Measurements from ENCODE around the gene EPB41L4B. TPM values are rescaled to one million over a fixed set of nuclear protein-coding genes. Genes with fewer than 3 reads are reported as not detected.
A peak's percentile ranks its signal among the peaks of the same experiment; 100 is the strongest.

EPB41L4B gene
- total RNA-seq, 2 donors from 2014 or later, result 13.3 to 15.1 TPM

- intact Hi-C loops (cut with DNase I), result no loop called here
These were observed 33.3 kb upstream of the EPB41L4B start for GRCh38 chr9:109354190-109354589.

GRCh38 chr9:109351032-109351431 lies 30.2 kb upstream of the EPB41L4B start:
- Histone ChIP-seq H3K9me3 (no peaks in the 10 kb centered on the region), H3K36me3 (no peaks in the 10 kb centered on the region), H3K4me3 (no peak overlapping the region), H3K4me1 (replicated peaks) (no peaks in the 10 kb centered on the region), H3K27me3 (replicated peaks; ENCODE audit: insufficient read depth) (no peaks in the 10 kb centered on the region), H3K27ac (no peak overlapping the region)
- TF ChIP-seq POLR2AphosphoS5 (IDR thresholded peaks at IDR 0.05) (no peak), POLR2A (IDR thresholded peaks at IDR 0.05) (no peak), CTCF (IDR thresholded peaks at IDR 0.05) (no peak)
- no peak for DNase-seq (ENCODE audit: low spot score)
- intact Hi-C loops (cut with DNase I), result no loop called here
- 80% methylated on average over 5 of the region's 5 CpGs for WGBS

More at GRCh38 chr9:109354190-109354589, 33.3 kb upstream of the EPB41L4B start:
- no peak for DNase-seq (ENCODE audit: low spot score)
- H3K4me3 ChIP-seq, result no peak overlapping the region
- H3K27ac ChIP-seq, result no peak overlapping the region
- H3K36me3 ChIP-seq, result no peaks in the 10 kb centered on the region
- H3K27me3 ChIP-seq (replicated peaks; ENCODE audit: insufficient read depth), result no peaks in the 10 kb centered on the region
- WGBS, result 82% methylated on average over 2 of the region's 2 CpGs
- H3K9me3 ChIP-seq, result no peaks in the 10 kb centered on the region
- no peaks in the 10 kb centered on the region for H3K4me1 ChIP-seq (replicated peaks)
- TF ChIP-seq POLR2AphosphoS5 (IDR thresholded peaks at IDR 0.05) (no peak), CTCF (IDR thresholded peaks at IDR 0.05) (no peak)

GRCh38 chr9:109349421-109349846 lies 28.6 kb upstream of the EPB41L4B start:
- Histone ChIP-seq H3K27ac (no peak overlapping the region), H3K4me1 (replicated peaks) (no peaks in the 10 kb centered on the region), H3K27me3 (replicated peaks; ENCODE audit: insufficient read depth) (no peaks in the 10 kb centered on the region), H3K36me3 (no peaks in the 10 kb centered on the region), H3K4me3 (no peak overlapping the region), H3K9me3 (no peaks in the 10 kb centered on the region)
- DNase-seq (ENCODE audit: low spot score), result peak; percentile 23
- TF ChIP-seq POLR2A (IDR thresholded peaks at IDR 0.05), result no peak
- no peak for TF ChIP-seq POLR2AphosphoS5 (IDR thresholded peaks at IDR 0.05)
- no peak for TF ChIP-seq CTCF (IDR thresholded peaks at IDR 0.05)
- intact Hi-C loops (cut with DNase I), result no loop called here

- TF ChIP-seq POLR2AphosphoS5 (IDR thresholded peaks at IDR 0.05) (no peak), POLR2A (IDR thresholded peaks at IDR 0.05) (no peak), CTCF (IDR thresholded peaks at IDR 0.05) (no peak)
- Histone ChIP-seq H3K4me1 (replicated peaks) (no peaks in the 10 kb centered on the region), H3K27me3 (replicated peaks; ENCODE audit: insufficient read depth) (no peaks in the 10 kb centered on the region), H3K36me3 (no peaks in the 10 kb centered on the region), H3K27ac (no peak overlapping the region), H3K9me3 (no peaks in the 10 kb centered on the region), H3K4me3 (no peak overlapping the region)
- DNase-seq (ENCODE audit: low spot score), result no peak
- intact Hi-C loops (cut with DNase I), result no loop called here
- WGBS, result 85% methylated on average over 3 of the region's 3 CpGs
These were observed 26.0 kb upstream of the EPB41L4B start for GRCh38 chr9:109346904-109347303.

GRCh38 chr9:109344866-109345265 lies 24.0 kb upstream of the EPB41L4B start:
- Histone ChIP-seq H3K9me3 (no peaks in the 10 kb centered on the region), H3K27ac (peak overlapping the region in 1 of 2 donors; percentile 74), H3K4me1 (replicated peaks) (no peaks in the 10 kb centered on the region), H3K36me3 (no peaks in the 10 kb centered on the region), H3K27me3 (replicated peaks; ENCODE audit: insufficient read depth) (no peaks in the 10 kb centered on the region), H3K4me3 (no peak overlapping the region)
- 89% methylated on average over 3 of the region's 3 CpGs for WGBS
- intact Hi-C loops (cut with DNase I), result no loop called here
- no peak for DNase-seq (ENCODE audit: low spot score)
- TF ChIP-seq POLR2AphosphoS5 (IDR thresholded peaks at IDR 0.05) (no peak), CTCF (IDR thresholded peaks at IDR 0.05) (no peak), POLR2A (IDR thresholded peaks at IDR 0.05) (no peak)
